Mesenchymal stem cell (in vitro differentiated cells and primary cell): ENCODE results near the gene GRM2.

Source experiments
- DNase-seq: peaks from one replicate; pipeline ENCODE4 v3.0.0-alpha.2; 2013
- H2AFZ ChIP-seq: one replicate; pipeline ENCODE4 v1.6.1; 2013; ENCODE audit warnings: low read depth, mild to moderate bottlenecking, control low read depth, inconsistent platforms, low read length, moderate library complexity
- H2AK5ac ChIP-seq: 2 replicates; pipeline ENCODE4 v1.6.1; 2013; ENCODE audit warnings: low read length, moderate library complexity, mild to moderate bottlenecking, inconsistent platforms; ENCODE audit not compliant: severe bottlenecking
- H2BK120ac ChIP-seq: one replicate; pipeline ENCODE4 v1.6.1; 2013; ENCODE audit warnings: low read depth, mild to moderate bottlenecking, inconsistent platforms, low read length, moderate library complexity
- H2BK12ac ChIP-seq, 2 experiments: one replicate each; pipeline ENCODE4 v1.6.1; 2013; ENCODE audit warnings: inconsistent platforms in 2 of 2, low read length in 2 of 2, mild to moderate bottlenecking in 2 of 2, moderate library complexity in 2 of 2, control low read depth in 1 of 2
- H2BK15ac ChIP-seq: one replicate; pipeline ENCODE4 v1.6.1; 2013; ENCODE audit warnings: mild to moderate bottlenecking, low read depth, inconsistent platforms; ENCODE audit not compliant: poor library complexity, severe bottlenecking
- H2BK5ac ChIP-seq: 2 replicates; pipeline ENCODE4 v1.6.1; 2013; ENCODE audit warnings: low read depth, mild to moderate bottlenecking, low read length, control low read depth, inconsistent platforms; ENCODE audit not compliant: poor library complexity, severe bottlenecking
- H3K14ac ChIP-seq, 2 experiments: one replicate each; pipeline ENCODE4 v1.6.1; 2013; ENCODE audit warnings: inconsistent platforms in 2 of 2, low read length in 2 of 2, control low read depth in 1 of 2, mild to moderate bottlenecking in 1 of 2, moderate library complexity in 1 of 2
- H3K18ac ChIP-seq, 2 experiments: one replicate each; pipeline ENCODE4 v1.6.1; 2013; ENCODE audit warnings: inconsistent platforms in 2 of 2, low read length in 2 of 2, control low read depth in 1 of 2, low read depth in 1 of 2, mild to moderate bottlenecking in 1 of 2
- H3K23ac ChIP-seq, 2 experiments: one replicate each; pipeline ENCODE4 v1.6.1; 2013; ENCODE audit warnings: inconsistent platforms in 2 of 2, low read length in 2 of 2, mild to moderate bottlenecking in 2 of 2, moderate library complexity in 2 of 2, control low read depth in 1 of 2
- H3K27ac ChIP-seq: 2 replicates; pipeline ENCODE4 v1.5.1; 2013; ENCODE audit warnings: mild to moderate bottlenecking, moderate library complexity, low read length, control low read depth, inconsistent platforms; ENCODE audit not compliant: poor library complexity, severe bottlenecking
- H3K27me3 ChIP-seq, 2 experiments: 2 replicates each; pipeline versions ENCODE4 v1.6.1 to v1.7.0; 2013; ENCODE audit warnings: low read length in 2 of 2, mild to moderate bottlenecking in 2 of 2, moderate library complexity in 2 of 2, control low read depth in 1 of 2, inconsistent platforms in 1 of 2; ENCODE audit not compliant: control insufficient read depth in 1 of 2, insufficient read depth in 1 of 2
- H3K36me3 ChIP-seq, 2 experiments: 2 replicates each; pipeline versions ENCODE4 v1.6.1 to v1.7.0; 2013; ENCODE audit warnings: low read length in 2 of 2, control low read depth in 1 of 2, inconsistent platforms in 1 of 2, low read depth in 1 of 2, mild to moderate bottlenecking in 1 of 2; ENCODE audit not compliant: insufficient read depth in 2 of 2, control insufficient read depth in 1 of 2
- H3K4ac ChIP-seq, 2 experiments: one replicate each; pipeline ENCODE4 v1.6.1; 2013; ENCODE audit warnings: inconsistent platforms in 2 of 2, low read length in 2 of 2, mild to moderate bottlenecking in 2 of 2, moderate library complexity in 2 of 2, control low read depth in 1 of 2, low read depth in 1 of 2
- H3K4me1 ChIP-seq: 2 replicates; pipeline ENCODE4 v1.6.1; 2013; ENCODE audit warnings: low read depth, low read length, control low read depth; ENCODE audit not compliant: control insufficient read depth, insufficient read depth
- H3K4me2 ChIP-seq: 2 replicates; pipeline ENCODE4 v1.6.1; 2013; ENCODE audit warnings: low read length, mild to moderate bottlenecking, inconsistent platforms; ENCODE audit not compliant: poor library complexity, severe bottlenecking
- H3K4me3 ChIP-seq, 2 experiments: 2 replicates each; pipeline versions ENCODE4 v1.5.1 to v1.7.0; 2013; ENCODE audit warnings: low read length in 2 of 2, mild to moderate bottlenecking in 2 of 2, control low read depth in 1 of 2, low read depth in 1 of 2; ENCODE audit not compliant: insufficient read depth in 1 of 2
- H3K79me1 ChIP-seq: replicated peaks from 2 replicates; pipeline ENCODE4 v1.6.1; 2013; ENCODE audit warnings: mild to moderate bottlenecking, control low read depth, low read length, inconsistent platforms; ENCODE audit not compliant: poor library complexity, severe bottlenecking
- H3K9ac ChIP-seq: 2 replicates; pipeline ENCODE4 v1.7.0; 2013; ENCODE audit warnings: mild to moderate bottlenecking, low read length, moderate library complexity
- H3K9me3 ChIP-seq: 2 replicates; pipeline ENCODE4 v1.7.0; 2013; ENCODE audit warnings: mild to moderate bottlenecking, low read length; ENCODE audit not compliant: control insufficient read depth
- H4K8ac ChIP-seq: one replicate; pipeline ENCODE4 v1.6.1; 2013; ENCODE audit warnings: inconsistent platforms, mild to moderate bottlenecking, low read length, moderate library complexity
- H4K91ac ChIP-seq: one replicate; pipeline ENCODE4 v1.6.1; 2013; ENCODE audit warnings: mild to moderate bottlenecking, low read length, inconsistent platforms
- WGBS: methylation state at CpG from one replicate; pipeline ENCODE4 v1.1.7; 2013; ENCODE audit warnings: mixed read lengths; 5-methylcytosine and 5-hydroxymethylcytosine counted together

GRM2 gene

DNA sequence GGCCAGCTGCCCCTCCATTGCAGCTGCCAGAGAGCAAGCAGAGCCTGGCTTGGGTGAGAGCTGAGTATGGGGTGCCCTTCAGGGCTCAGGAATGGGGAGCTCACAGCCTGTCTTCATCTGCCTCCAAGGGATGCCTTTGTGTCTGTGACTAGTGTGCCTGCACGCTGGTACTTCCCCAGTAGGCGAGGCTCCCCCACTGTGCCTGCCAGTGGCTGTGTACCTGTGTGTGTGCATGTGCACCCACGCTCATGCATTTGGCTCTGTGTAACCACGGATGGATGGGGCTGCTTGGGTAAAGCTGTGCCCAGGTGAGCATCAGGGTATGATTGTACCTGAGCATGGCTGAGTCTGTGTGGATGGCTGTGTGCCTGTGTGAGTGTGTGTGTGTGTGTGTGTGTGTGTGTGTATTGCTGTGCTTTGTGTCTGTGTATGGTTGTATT, 2.3 kb upstream of the GRM2 start:
- H2BK15ac ChIP-seq: no peak overlapping the region
- H3K27ac ChIP-seq: no peak overlapping the region
- no peak for DNase-seq
- no peak overlapping the region for H2BK12ac ChIP-seq
- H3K27me3 ChIP-seq: peaks cover 19 to 21% of the 10 kb centered on the region in 2 experiments
- H3K4me2 ChIP-seq: no peak overlapping the region
- H3K4me1 ChIP-seq: peaks cover 8% of the 10 kb centered on the region
- H2AFZ ChIP-seq: no peak overlapping the region
- no peak overlapping the region for H3K4me3 ChIP-seq
- no peak overlapping the region for H3K23ac ChIP-seq
- H3K9ac ChIP-seq: no peak overlapping the region
- H2AK5ac ChIP-seq: no peak overlapping the region
- H3K9me3 ChIP-seq: no peaks in the 10 kb centered on the region
- no peak overlapping the region for H4K8ac ChIP-seq
- H4K91ac ChIP-seq: no peak overlapping the region
- no peak overlapping the region for H3K18ac ChIP-seq
- H3K14ac ChIP-seq: no peak overlapping the region
- no peaks in the 10 kb centered on the region for H3K79me1 ChIP-seq
- no peak overlapping the region for H2BK120ac ChIP-seq
- WGBS: 89% methylated on average over 4 of the region's 4 CpGs
- H2BK5ac ChIP-seq: no peak overlapping the region
- H3K4ac ChIP-seq: no peak overlapping the region
- H3K36me3 ChIP-seq: peaks cover 48 to 60% of the 10 kb centered on the region in 2 experiments

GRCh38 chr3:51705276-51706020, 1.4 kb upstream of the GRM2 start:
- no peak overlapping the region for H2AFZ ChIP-seq
- peaks cover 19 to 21% of the 10 kb centered on the region in 2 experiments for H3K27me3 ChIP-seq
- no peak overlapping the region for H3K18ac ChIP-seq
- H2AK5ac ChIP-seq: no peak overlapping the region
- no peak overlapping the region for H3K9ac ChIP-seq
- H3K27ac ChIP-seq: no peak overlapping the region
- no peak overlapping the region for H2BK15ac ChIP-seq
- no peak overlapping the region for H3K4me3 ChIP-seq
- H2BK120ac ChIP-seq: no peak overlapping the region
- H3K4me1 ChIP-seq: peaks cover 8% of the 10 kb centered on the region
- no peak overlapping the region for H3K14ac ChIP-seq
- no peak overlapping the region for H2BK5ac ChIP-seq
- no peak overlapping the region for H2BK12ac ChIP-seq
- no peaks in the 10 kb centered on the region for H3K9me3 ChIP-seq
- H3K4ac ChIP-seq: no peak overlapping the region
- no peak overlapping the region for H4K8ac ChIP-seq
- peaks cover 39 to 51% of the 10 kb centered on the region in 2 experiments for H3K36me3 ChIP-seq
- no peak for DNase-seq
- no peak overlapping the region for H3K4me2 ChIP-seq
- H3K79me1 ChIP-seq: no peaks in the 10 kb centered on the region
- no peak overlapping the region for H3K23ac ChIP-seq
- H4K91ac ChIP-seq: no peak overlapping the region
- 90% methylated on average over 8 of the region's 8 CpGs for WGBS

DNA sequence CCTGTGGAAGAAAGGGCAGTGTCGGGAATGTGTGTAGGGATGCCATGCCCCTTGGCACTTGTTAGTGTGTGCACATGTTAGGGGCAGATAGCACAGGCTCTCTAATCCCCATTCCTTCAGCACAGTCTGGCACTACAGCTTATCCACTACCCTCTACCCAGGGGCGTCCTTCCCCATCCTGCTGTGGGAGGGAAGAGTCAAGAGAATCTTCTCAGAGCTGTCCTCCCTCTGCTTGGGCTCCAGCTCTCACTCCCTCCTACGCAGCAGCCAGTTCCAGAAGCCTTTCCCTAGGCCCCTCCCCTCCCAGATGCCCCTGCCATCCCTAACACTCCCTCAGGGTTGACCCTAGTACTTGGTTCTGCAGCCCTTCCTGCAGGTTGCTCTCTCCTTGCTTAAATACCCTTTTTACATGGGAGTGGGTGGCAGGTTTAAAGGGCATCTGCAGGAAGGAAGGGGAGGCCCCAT, 815 bp upstream of the GRM2 start:
- H3K79me1 ChIP-seq: no peaks in the 10 kb centered on the region
- H3K27me3 ChIP-seq: peaks cover 19 to 21% of the 10 kb centered on the region in 2 experiments
- H3K36me3 ChIP-seq: peaks cover 33 to 44% of the 10 kb centered on the region in 2 experiments
- no peak overlapping the region for H3K14ac ChIP-seq
- no peak overlapping the region for H3K4me2 ChIP-seq
- H4K91ac ChIP-seq: no peak overlapping the region
- H2BK12ac ChIP-seq: no peak overlapping the region
- H2BK15ac ChIP-seq: no peak overlapping the region
- H3K4me3 ChIP-seq: no peak overlapping the region
- no peak overlapping the region for H3K27ac ChIP-seq
- H2AFZ ChIP-seq: no peak overlapping the region
- H4K8ac ChIP-seq: no peak overlapping the region
- H3K9me3 ChIP-seq: no peaks in the 10 kb centered on the region
- no peak overlapping the region for H2AK5ac ChIP-seq
- no peak overlapping the region for H3K9ac ChIP-seq
- H2BK5ac ChIP-seq: no peak overlapping the region
- 69% methylated on average over 3 of the region's 3 CpGs for WGBS
- no peak for DNase-seq
- H3K4ac ChIP-seq: no peak overlapping the region
- H3K18ac ChIP-seq: no peak overlapping the region
- no peak overlapping the region for H3K23ac ChIP-seq
- peaks cover 8% of the 10 kb centered on the region for H3K4me1 ChIP-seq
- no peak overlapping the region for H2BK120ac ChIP-seq

GRCh38 chr3:51708216-51708845, 1.5 kb downstream of the GRM2 start:
- Histone ChIP-seq H3K9ac (no peak overlapping the region), H2BK5ac (no peak overlapping the region), H2AFZ (no peak overlapping the region), H3K4me2 (no peak overlapping the region), H3K4me3 (no peak overlapping the region), H3K14ac (no peak overlapping the region), H2BK15ac (no peak overlapping the region), H3K27ac (no peak overlapping the region), H3K27me3 (peaks cover 19 to 21% of the 10 kb centered on the region in 2 experiments), H3K36me3 (peaks cover 17 to 24% of the 10 kb centered on the region in 2 experiments), H3K18ac (no peak overlapping the region), H3K9me3 (no peaks in the 10 kb centered on the region), H2BK12ac (no peak overlapping the region), H3K79me1 (no peaks in the 10 kb centered on the region), H3K4ac (no peak overlapping the region), H3K4me1 (peaks cover 8% of the 10 kb centered on the region), H2AK5ac (no peak overlapping the region), H4K8ac (no peak overlapping the region), H3K23ac (no peak overlapping the region), H4K91ac (no peak overlapping the region), H2BK120ac (no peak overlapping the region)
- DNase-seq: no peak
- 80% methylated on average over 3 of the region's 3 CpGs for WGBS
